C4-2B (cell line): ENCODE data around the gene CLEC16A.

Experiments used
- CTCF ChIP-seq: fragments of 450-650 bp; conservative IDR thresholded peaks from 2 replicates; pipeline ENCODE4 v1.5.1; 2017; ENCODE audit warnings: mild to moderate bottlenecking
- ZFX ChIP-seq: fragments of 450-650 bp; IDR thresholded peaks from 2 replicates; pipeline ENCODE4 v1.6.1; 2017

- TF ChIP-seq CTCF: no peak
- no peak for TF ChIP-seq ZFX
Measured at GRCh38 chr16:10927497-10928112, 16.8 kb upstream of the CLEC16A start.
